Gastrocnemius medialis (tissue), 4 donors: ENCODE measurements around the gene TMEM74B. TPM values are rescaled to one million over a fixed set of nuclear protein-coding genes. Genes with fewer than 3 reads are reported as not detected.
"Not testable (repeated sequence)": the region's sequence is repeated elsewhere in the genome, so short reads cannot be mapped to it uniquely, and the experiment has no call there.

ENCODE experiments used
- ATAC-seq, 2 donors: fragments of 150-250 bp; one replicate each; pipeline ENCODE4 v1.9.1; 2016
- DNase-seq, 2 donors: peaks; one replicate each; pipeline ENCODE4 v3.0.0-alpha.2; 2019
- H3K27ac ChIP-seq, 4 donors: fragments of 200-600 bp; sonication (generic); 1 replicate in 1 of 4; 2 replicates in 3 of 4; pipeline ENCODE4 v1.5.1; 2016 to 2018; ENCODE audit warnings: mild to moderate bottlenecking in 2 of 4, moderate library complexity in 1 of 4
- H3K27me3 ChIP-seq, 3 donors: fragments of 200-600 bp; sonication (generic) in 2 of 3; 1 replicate in 1 of 3; 2 replicates in 2 of 3; pipeline versions ENCODE4 v1.5.1 to v1.6.0; 2016 to 2019; ENCODE audit warnings: mild to moderate bottlenecking in 1 of 3, moderate library complexity in 1 of 3
- H3K36me3 ChIP-seq, 2 donors: fragments of 200-600 bp; sonication (generic) in 1 of 2; one replicate each; pipeline ENCODE4 v1.5.1; 2017 to 2018
- H3K4me1 ChIP-seq, 2 donors: fragments of 200-600 bp; sonication (generic) in 1 of 2; one replicate each; pipeline ENCODE4 v1.5.1; 2016 to 2017; ENCODE audit warnings: mild to moderate bottlenecking in 2 of 2
- H3K4me3 ChIP-seq, 4 donors: fragments of 200-600 bp; sonication (generic) in 3 of 4; 1 replicate in 1 of 4; 2 replicates in 3 of 4; pipeline ENCODE4 v1.5.1; 2016 to 2019; ENCODE audit warnings: mild to moderate bottlenecking in 2 of 4
- H3K9me3 ChIP-seq, 3 donors: fragments of 200-600 bp; sonication (generic) in 2 of 3; 1 replicate in 1 of 3; 2 replicates in 2 of 3; pipeline ENCODE4 v1.5.1; 2016 to 2019
- CTCF ChIP-seq, 5 experiments: fragments of 450-650 bp in 3 of 5; fragments of 200-600 bp in 2 of 5; sonication (generic) in 2 of 5; IDR thresholded peaks in 4 of 5; conservative IDR thresholded peaks in 1 of 5; 1 replicate in 4 of 5; 2 replicates in 1 of 5; pipeline ENCODE4 v1.5.1; 2016 to 2019; ENCODE audit warnings: antibody characterized with exemption in 5 of 5, mild to moderate bottlenecking in 3 of 5, moderate library complexity in 3 of 5
- POLR2A ChIP-seq, 2 donors: fragments of 450-650 bp; IDR thresholded peaks; one replicate each; pipeline ENCODE4 v1.6.1; 2017; ENCODE audit warnings: antibody characterized with exemption in 2 of 2, mild to moderate bottlenecking in 2 of 2, moderate library complexity in 2 of 2
- in situ Hi-C, 4 donors: fragments of 200-750 bp; cut with MboI; loops; one replicate each; pipeline versions ENCODE4 v1.15.0 to v1.8.0; 2017; ENCODE audit warnings: low sequenced_read_pairs in 4 of 4
- intact Hi-C: fragments of 100-400 bp; cut with DNase I; formaldehyde crosslinking; loops from one replicate; pipeline ENCODE4 v1.15.1; 2023; ENCODE audit warnings: low total_unique reads
- total RNA-seq, 4 donors: library from RNA; depleted of rRNA; stranded (reverse); fragments of >200 nt; gene quantifications; one replicate each; pipeline versions ENCODE4 v1.1.0 to v1.2.3, GENCODE V29; 2016

TMEM74B gene
- total RNA-seq, 4 donors from 2014 or later, result 0.42 to 0.82 TPM; not detected in 2

GRCh38 chr20:1225263-1225782 lies 40.5 kb upstream of the TMEM74B start:
- Histone ChIP-seq H3K9me3 (no peaks in the 10 kb centered on the region), H3K36me3 (no peaks in the 10 kb centered on the region), H3K27ac (peak overlapping the region in 3 of 4 donors; percentile 17 to 38 (median 18)), H3K4me3 (peak overlapping the region; percentile 51 to 74 (median 55)), H3K27me3 (peaks cover 9 to 32% (median 16%) of the 10 kb centered on the region in 3 donors), H3K4me1 (peaks cover 0 to 11% of the 10 kb centered on the region in 2 donors)
- ATAC-seq (peak; percentile 46 to 47), DNase-seq (no peak)
- intact Hi-C loops, result loop anchor here (5.0 kb wide), 1 partner anchor 103 kb away; no protein-coding TSS in a partner anchor
- in situ Hi-C loops, result no loop called here
- TF ChIP-seq POLR2A (IDR thresholded peaks at IDR 0.05) (no peak), CTCF (IDR thresholded peaks at IDR 0.05 in 4 of 5, conservative IDR thresholded peaks at IDR 0.05 in 1 of 5) (no peak)

- Histone ChIP-seq H3K36me3 (no peaks in the 10 kb centered on the region), H3K27ac (no peak overlapping the region), H3K27me3 (peaks cover 9 to 27% (median 14%) of the 10 kb centered on the region in 3 donors), H3K9me3 (no peaks in the 10 kb centered on the region), H3K4me1 (peaks cover 0 to 11% of the 10 kb centered on the region in 2 donors), H3K4me3 (no peak overlapping the region)
- ATAC-seq (no peak), DNase-seq (no peak)
- no peak for TF ChIP-seq CTCF (IDR thresholded peaks at IDR 0.05 in 4 of 5, conservative IDR thresholded peaks at IDR 0.05 in 1 of 5)
- no peak for TF ChIP-seq POLR2A (IDR thresholded peaks at IDR 0.05)
- in situ Hi-C loops (loop anchor here in 3 of 4 donors (25.0 kb wide), 2 partner anchors 262 to 412 kb away; no protein-coding TSS in a partner anchor), intact Hi-C loops (no loop called here)
Observed at GRCh38 chr20:1224205-1224890, 39.6 kb upstream of the TMEM74B start.

GRCh38 chr20:1222750-1223149 lies 38.0 kb upstream of the TMEM74B start:
- intact Hi-C loops, result not testable (repeated sequence)

GRCh38 chr20:1216527-1217427 lies 32.0 kb upstream of the TMEM74B start:
- in situ Hi-C loops, result loop anchor here in 3 of 4 donors (10.0 to 25.0 kb wide), 3 partner anchors 254 to 404 kb away; no protein-coding TSS in a partner anchor
- H3K4me3 ChIP-seq, intact Hi-C loops, H3K36me3 ChIP-seq, H3K27me3 ChIP-seq, DNase-seq, H3K27ac ChIP-seq, H3K4me1 ChIP-seq, H3K9me3 ChIP-seq, ATAC-seq: not testable (repeated sequence)

More at GRCh38 chr20:1222750-1223149, 38.0 kb upstream of the TMEM74B start:
- not testable (repeated sequence) for H3K9me3 ChIP-seq, ATAC-seq, H3K27ac ChIP-seq, H3K36me3 ChIP-seq, DNase-seq, H3K4me3 ChIP-seq
- in situ Hi-C loops, result loop anchor here in 3 of 4 donors (25.0 kb wide), 2 partner anchors 260 to 410 kb away; no protein-coding TSS in a partner anchor
- Histone ChIP-seq H3K4me1 (peaks cover 0 to 11% of the 10 kb centered on the region in 2 donors), H3K27me3 (peaks cover 7 to 18% (median 9%) of the 10 kb centered on the region in 3 donors)

GRCh38 chr20:1215386-1216170 lies 30.8 kb upstream of the TMEM74B start:
- H3K27me3 ChIP-seq, result peaks cover 0 to 3% (median 0%) of the 10 kb centered on the region in 3 donors
- H3K4me3 ChIP-seq, result no peak overlapping the region
- intact Hi-C loops (no loop called here), in situ Hi-C loops (loop anchor here in 3 of 4 donors (10.0 to 25.0 kb wide), 3 partner anchors 253 to 403 kb away; no protein-coding TSS in a partner anchor)
- H3K9me3 ChIP-seq, result no peaks in the 10 kb centered on the region
- DNase-seq (no peak), ATAC-seq (no peak)
- no peak overlapping the region for H3K27ac ChIP-seq
- no peak for TF ChIP-seq POLR2A (IDR thresholded peaks at IDR 0.05)
- TF ChIP-seq CTCF (IDR thresholded peaks at IDR 0.05 in 4 of 5, conservative IDR thresholded peaks at IDR 0.05 in 1 of 5), result no peak
- peaks cover 4 to 6% of the 10 kb centered on the region in 2 donors for H3K4me1 ChIP-seq
- H3K36me3 ChIP-seq, result no peaks in the 10 kb centered on the region
